IPS-20b (cell line): Measurements from ENCODE around the gene LAMA5.

Experiments
- H3K27ac ChIP-seq: one replicate; pipeline ENCODE4 v1.5.1; 2013; ENCODE audit warnings: low read length
- H3K27me3 ChIP-seq: 2 replicates; pipeline ENCODE4 v1.6.1; 2013; ENCODE audit warnings: mild to moderate bottlenecking, low read length, inconsistent platforms; ENCODE audit not compliant: insufficient read depth
- H3K36me3 ChIP-seq: 2 replicates; pipeline ENCODE4 v1.6.1; 2013; ENCODE audit warnings: low read depth, mild to moderate bottlenecking, inconsistent platforms, low read length, moderate library complexity; ENCODE audit not compliant: insufficient read depth
- H3K4me1 ChIP-seq: 2 replicates; pipeline ENCODE4 v1.6.1; 2013; ENCODE audit warnings: mild to moderate bottlenecking, control low read depth, inconsistent platforms, low read length, moderate library complexity; ENCODE audit not compliant: insufficient read depth
- H3K4me3 ChIP-seq: 2 replicates; pipeline ENCODE4 v1.5.1; 2013; ENCODE audit warnings: mild to moderate bottlenecking, low read length, inconsistent platforms
- H3K9ac ChIP-seq: 2 replicates; pipeline ENCODE4 v1.6.1; 2013; ENCODE audit warnings: low read depth, mild to moderate bottlenecking, inconsistent platforms, low read length, moderate library complexity
- H3K9me3 ChIP-seq: 2 replicates; pipeline ENCODE4 v1.6.1; 2013; ENCODE audit warnings: mild to moderate bottlenecking, low read depth, low read length, inconsistent platforms; ENCODE audit not compliant: insufficient read depth

LAMA5 gene

DNA sequence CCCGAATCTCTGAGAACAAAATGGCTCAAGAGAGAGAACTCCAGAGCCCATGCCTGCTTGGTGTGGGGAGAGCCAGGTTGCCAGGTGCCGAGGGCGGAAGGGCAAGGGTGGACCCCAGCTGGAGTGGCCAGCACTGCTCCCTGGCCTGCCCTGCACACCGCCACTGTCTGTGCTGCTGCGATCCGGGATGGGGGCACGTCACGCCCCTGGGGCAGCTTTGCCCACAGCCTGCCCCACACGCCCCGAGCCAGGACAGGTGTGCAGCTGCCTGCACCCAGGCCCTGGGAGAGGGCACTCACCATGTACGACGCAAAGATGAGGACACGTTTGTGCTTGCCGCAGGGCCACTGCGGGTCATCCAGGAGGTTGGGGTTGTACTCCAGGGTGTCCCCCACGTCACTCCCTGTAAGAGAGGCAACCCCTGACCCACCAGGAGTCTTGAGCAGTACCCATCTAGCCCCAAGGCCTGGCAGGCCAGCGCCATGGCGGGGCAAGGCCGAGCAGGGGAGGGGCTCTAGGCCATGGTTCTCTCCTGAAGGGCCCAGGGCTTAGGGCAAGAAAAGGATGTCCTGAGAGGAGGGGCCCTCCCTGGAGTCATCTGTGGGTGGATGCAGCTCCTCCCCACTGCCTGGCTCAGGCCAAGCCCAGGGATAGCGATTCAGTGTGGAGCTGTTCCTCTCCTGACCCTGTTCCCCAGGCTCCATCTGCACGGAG, 25.7 kb upstream of the LAMA5 start:
- no peaks in the 10 kb centered on the region for H3K27me3 ChIP-seq
- no peak overlapping the region for H3K4me3 ChIP-seq
- H3K27ac ChIP-seq: no peak overlapping the region
- no peaks in the 10 kb centered on the region; the same call in 1 of the 2 replicates for H3K4me1 ChIP-seq
- no peak overlapping the region for H3K9ac ChIP-seq
- peaks cover 26% of the 10 kb centered on the region for H3K36me3 ChIP-seq
- no peaks in the 10 kb centered on the region for H3K9me3 ChIP-seq

DNA sequence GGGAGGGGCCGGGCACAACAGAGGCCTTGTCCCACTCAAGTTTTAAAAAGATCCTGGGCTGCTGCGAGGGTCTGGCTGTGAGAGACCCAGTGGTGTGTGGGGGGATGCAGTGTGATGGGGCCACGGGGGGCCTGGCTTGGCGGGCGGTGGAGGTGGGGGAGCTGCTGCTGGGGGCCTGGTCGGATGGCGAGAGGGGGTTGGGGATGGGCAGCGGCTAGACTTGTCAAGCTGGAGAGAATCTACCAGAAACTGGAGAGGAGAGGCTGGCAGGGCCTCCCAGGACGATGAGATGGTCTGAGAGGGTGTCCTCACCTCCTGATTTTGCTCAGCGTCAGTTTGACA, 24.9 kb upstream of the LAMA5 start:
- Histone ChIP-seq H3K27ac (no peak overlapping the region), H3K4me3 (no peak overlapping the region), H3K9me3 (no peaks in the 10 kb centered on the region), H3K36me3 (peaks cover 32% of the 10 kb centered on the region), H3K9ac (no peak overlapping the region), H3K27me3 (no peaks in the 10 kb centered on the region), H3K4me1 (no peaks in the 10 kb centered on the region; the same call in 1 of the 2 replicates)

DNA sequence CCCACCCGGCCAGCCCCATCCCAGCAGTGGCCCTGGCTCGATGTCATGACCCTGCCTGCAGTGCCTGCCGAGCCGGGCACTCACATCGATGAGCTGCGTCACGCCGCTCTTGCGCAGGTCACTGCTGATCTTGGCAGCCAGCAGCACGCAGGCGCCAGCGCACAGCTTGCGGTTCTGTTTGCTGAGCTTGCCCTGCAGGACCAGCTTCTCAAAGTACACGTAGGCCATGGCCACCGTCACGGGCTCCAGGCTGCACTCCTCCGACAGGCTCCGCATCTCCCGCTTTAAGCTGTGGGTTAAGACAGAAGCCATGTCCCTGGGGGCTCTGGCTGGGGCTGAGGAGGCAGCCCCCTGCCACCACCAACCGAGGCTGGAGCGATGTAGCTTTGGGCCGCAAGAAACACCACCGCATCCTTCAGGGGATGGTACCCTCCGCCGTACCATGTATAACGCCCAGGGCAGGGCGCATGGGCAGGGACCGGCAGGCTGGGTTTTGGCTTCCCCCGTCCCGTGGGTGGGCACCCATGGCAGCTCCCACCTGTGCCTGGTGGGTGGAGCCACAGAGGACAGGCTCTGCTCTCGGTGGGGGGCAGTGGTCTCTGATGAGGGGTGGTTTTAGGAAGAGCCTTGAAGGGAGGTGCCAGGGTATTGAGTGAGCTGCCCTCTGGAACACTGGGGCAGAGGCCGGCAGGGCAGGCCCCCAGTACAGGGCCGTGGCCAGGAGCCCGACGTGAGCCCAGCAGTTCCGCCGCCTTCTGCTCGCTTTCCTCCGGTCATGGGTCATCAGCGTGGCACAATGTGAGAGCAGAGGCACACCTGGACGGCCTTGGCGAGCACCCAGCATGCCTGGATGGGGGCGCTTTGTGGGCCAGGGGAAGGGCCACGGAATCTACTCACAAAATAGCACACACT, 24.3 kb upstream of the LAMA5 start:
- no peak overlapping the region for H3K4me3 ChIP-seq
- H3K4me1 ChIP-seq: no peaks in the 10 kb centered on the region; the same call in 1 of the 2 replicates
- no peaks in the 10 kb centered on the region for H3K9me3 ChIP-seq
- H3K27ac ChIP-seq: no peak overlapping the region
- H3K27me3 ChIP-seq: no peaks in the 10 kb centered on the region
- H3K9ac ChIP-seq: no peak overlapping the region
- peaks cover 32% of the 10 kb centered on the region for H3K36me3 ChIP-seq

DNA sequence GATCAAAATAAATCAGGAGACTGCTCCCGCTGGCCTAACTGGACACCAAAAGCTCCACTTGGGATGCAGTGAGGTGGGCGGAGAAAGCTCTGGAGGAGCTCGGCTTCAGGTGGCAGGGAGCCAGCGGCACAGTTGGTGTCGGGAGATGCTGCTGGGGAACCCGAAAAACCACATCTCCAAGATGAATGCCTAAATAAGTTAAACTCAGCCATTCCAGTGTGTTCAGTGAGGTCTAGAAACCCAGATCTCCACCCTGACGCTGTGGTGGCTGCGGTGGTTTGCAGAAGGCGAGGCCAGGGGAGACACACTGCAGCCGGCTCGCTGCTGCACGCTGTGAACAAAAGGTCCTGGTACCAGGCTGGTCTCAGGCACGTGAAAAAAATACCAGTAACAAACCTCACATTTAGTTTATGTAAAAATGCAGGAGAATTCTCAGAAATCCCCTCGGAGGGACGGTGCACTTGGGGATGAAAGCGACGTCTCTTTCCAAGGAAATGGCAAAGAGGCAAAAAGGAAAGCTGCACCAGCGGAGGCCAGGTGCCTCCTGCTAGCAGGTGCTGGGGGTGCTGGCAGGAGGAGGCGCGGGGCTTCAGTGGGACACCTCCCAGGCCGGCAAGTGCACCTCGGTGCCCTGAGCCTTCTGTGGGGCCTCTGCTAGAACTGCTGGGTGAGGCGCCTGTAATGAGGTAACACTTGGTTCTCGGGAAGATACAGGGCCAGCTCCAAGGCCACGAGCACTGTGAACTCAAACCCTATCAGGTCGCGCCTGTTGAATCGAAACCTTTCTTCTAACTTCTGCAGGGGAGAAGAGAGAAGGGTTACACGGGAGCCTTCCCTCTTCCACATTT, 23.4 kb upstream of the LAMA5 start:
- no peak overlapping the region for H3K27ac ChIP-seq

DNA sequence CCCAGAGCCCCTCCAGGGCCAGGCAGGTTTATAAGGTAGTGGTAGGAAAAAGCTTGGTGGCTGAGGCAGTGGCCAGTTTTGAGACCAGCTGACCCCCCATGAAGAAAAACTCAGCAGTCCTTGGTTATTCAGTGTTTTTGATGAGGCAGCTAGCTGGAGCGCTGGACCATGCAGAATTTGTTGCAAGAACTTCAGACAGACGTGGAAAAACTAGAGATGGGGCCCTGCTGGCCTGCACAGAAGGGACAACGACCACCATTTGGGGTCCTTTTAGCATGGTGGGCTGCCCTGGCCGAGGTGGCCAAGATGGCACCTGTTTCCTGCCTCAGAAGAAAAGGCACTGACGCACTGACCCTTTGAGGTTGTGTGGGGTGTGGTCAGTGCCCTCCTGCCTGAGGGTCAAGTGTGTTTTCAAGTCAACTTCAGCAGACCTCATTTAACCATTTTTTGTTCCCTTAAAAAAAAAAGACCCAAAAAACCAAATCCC, 22.5 kb upstream of the LAMA5 start:
- H3K9me3 ChIP-seq: no peaks in the 10 kb centered on the region
- no peaks in the 10 kb centered on the region; the same call in 1 of the 2 replicates for H3K4me1 ChIP-seq
- no peaks in the 10 kb centered on the region for H3K27me3 ChIP-seq
- peaks cover 32% of the 10 kb centered on the region for H3K36me3 ChIP-seq
- no peak overlapping the region for H3K9ac ChIP-seq
- H3K27ac ChIP-seq: no peak overlapping the region
- H3K4me3 ChIP-seq: no peak overlapping the region

More for the DNA sequence above, 23.4 kb upstream of the LAMA5 start:
- Histone ChIP-seq H3K4me1 (no peaks in the 10 kb centered on the region; the same call in 1 of the 2 replicates), H3K9me3 (no peaks in the 10 kb centered on the region), H3K36me3 (peaks cover 32% of the 10 kb centered on the region), H3K4me3 (no peak overlapping the region), H3K9ac (no peak overlapping the region), H3K27me3 (no peaks in the 10 kb centered on the region)

DNA sequence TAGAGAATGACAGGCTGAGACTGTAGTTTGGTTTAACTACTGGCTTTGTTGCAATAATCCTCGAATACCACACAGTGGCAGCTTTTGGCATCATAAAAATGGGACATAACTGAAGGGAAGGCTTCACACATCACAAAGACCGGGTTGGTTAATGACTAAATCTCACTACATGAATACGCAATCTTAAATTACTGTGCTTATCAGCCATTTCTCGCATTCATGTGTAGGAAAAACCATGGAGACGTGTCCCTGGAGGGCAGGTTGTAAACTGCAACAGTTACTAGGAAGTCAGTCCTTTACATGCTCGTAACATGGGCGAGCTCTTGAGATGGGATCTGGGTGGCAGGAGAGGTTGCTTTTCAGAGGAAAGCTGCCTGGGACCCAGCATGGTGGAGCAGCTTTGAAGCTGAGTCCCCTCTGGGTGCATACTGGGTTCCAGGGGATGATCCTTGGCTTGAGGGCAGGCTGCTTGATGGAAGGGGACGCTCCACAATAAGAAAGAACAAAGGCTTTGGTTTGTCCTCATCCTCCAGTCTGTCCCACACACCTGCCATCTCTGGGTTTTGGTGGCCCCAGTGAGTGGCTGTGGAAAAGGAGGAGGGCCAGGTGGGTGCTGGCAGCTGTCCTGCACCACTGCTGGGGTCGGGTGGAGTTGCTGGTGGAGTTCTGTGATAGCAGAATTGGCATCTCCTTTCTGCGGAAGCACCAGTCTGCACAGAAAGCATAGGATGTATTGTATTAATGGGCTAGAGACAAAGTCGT, 21.9 kb upstream of the LAMA5 start:
- Histone ChIP-seq H3K27ac (peak overlapping the region; percentile 18), H3K27me3 (no peaks in the 10 kb centered on the region), H3K9me3 (no peaks in the 10 kb centered on the region), H3K9ac (0 out of 2 replicates have a peak overlapping the region, but pooled peaks have one; percentile 100), H3K4me1 (no peaks in the 10 kb centered on the region; the same call in 1 of the 2 replicates), H3K4me3 (no peak overlapping the region; the same call in 1 of the 2 replicates), H3K36me3 (peaks cover 32% of the 10 kb centered on the region)

DNA sequence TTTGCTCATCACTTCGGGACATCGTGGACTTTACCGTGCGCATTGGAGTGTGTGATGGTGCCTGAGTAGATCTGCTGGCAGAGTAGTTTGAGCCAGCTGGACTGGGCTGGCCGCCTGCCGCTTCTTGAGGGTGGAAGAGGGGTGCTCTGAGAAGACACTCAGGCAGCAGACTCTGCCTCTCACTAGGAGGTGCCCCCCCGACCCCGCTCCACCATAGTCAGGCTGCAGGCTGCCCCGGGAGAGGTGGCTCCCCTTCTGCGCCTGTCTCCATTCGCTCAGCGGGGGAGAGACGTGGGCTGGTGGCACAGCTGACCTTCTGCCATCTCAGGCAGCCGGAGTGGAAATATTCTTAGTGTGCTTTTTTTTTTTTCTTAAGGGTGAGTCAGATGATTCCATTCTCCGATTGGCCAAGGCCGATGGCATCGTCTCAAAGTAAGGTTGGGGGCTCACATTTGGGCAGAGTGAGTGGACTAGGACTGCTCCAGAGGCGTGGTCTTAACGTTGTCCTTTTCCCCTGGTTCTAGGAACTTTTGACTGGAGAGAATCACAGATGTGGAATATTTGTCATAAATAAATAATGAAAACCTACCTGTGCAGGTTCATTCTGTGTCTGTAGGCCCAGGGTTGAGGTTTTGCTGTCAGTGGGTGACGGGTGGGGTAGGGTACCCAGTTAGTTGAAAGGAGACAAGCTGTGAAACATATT, 21.0 kb upstream of the LAMA5 start:
- Histone ChIP-seq H3K9ac (peak overlapping the region; percentile 100), H3K27ac (peak overlapping the region; percentile 86), H3K4me1 (no peaks in the 10 kb centered on the region; the same call in 1 of the 2 replicates), H3K27me3 (no peaks in the 10 kb centered on the region), H3K9me3 (no peaks in the 10 kb centered on the region), H3K4me3 (peak overlapping the region; percentile 100), H3K36me3 (peaks cover 32% of the 10 kb centered on the region)

DNA sequence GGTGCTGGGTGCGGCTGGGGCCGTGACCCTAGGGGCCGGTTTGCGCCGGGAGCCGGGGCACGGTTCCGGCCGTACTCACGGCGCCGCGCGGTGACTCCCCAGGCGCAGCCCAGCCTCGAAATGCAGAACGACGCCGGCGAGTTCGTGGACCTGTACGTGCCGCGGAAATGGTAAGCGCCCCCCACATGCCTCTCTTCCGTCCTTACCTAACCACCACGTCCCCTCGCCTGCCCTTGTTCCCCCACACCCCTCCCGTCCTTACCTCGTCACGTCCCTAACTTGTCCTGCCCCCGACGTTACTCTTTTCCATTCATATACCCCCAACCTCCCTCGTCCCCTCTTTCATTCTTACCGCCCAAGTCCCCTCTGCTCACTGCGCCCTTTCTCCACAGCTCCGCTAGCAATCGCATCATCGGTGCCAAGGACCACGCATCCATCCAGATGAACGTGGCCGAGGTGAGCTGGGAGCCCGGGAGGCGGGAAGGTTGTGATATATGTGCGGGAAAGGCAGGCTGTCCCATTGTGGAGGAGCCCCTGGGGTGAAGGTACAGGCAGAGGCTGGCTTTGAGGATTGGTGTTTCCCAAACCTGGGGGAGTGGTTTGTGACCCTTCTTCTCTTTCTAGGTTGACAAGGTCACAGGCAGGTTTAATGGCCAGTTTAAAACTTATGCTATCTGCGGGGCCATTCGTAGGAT, 20.3 kb upstream of the LAMA5 start:
- Histone ChIP-seq H3K4me1 (no peaks in the 10 kb centered on the region; the same call in 1 of the 2 replicates), H3K36me3 (peaks cover 32% of the 10 kb centered on the region), H3K9ac (peak overlapping the region; percentile 100), H3K9me3 (no peaks in the 10 kb centered on the region), H3K27me3 (no peaks in the 10 kb centered on the region), H3K4me3 (peak overlapping the region; percentile 100), H3K27ac (peak overlapping the region; percentile 86)

DNA sequence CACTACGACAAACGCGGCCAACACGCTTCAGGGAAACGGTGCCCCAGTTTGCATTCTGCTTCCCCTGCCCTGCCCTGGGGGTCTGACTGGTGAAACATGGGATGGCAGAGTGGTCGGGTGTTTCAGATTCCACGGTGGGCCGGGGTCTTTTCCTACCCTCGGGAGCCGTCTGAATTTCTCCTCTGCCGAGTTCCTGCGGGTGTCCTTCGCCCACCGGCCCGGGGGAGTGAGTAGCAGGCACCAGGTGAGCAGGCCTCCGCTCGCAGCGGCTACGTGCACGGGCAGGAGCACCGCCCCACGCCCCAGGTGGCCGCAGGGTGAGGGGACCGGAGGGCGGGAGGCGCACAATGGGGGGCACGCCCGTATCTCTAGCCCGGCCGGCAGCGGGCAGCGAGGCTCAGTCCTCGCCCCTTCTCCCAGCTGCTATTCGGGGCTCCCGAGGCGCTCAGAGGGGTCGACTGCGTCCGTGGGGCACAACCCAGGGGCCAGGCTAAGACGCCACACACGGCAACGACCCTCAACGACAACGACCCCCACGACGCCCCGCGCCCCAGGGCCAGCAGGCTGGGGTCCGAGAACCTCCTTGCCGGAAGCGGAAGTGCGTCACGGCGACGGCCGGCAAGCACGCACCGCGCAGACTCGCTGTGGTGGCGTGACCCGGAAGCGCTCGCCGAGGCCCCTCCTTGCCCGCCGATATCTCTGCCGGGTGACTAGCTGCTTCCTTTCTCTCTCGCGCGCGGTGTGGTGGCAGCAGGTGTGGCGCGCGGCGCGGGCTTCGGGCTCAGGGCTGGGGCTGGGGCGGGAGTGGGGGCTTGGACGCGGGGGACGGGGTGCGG, 19.5 kb upstream of the LAMA5 start, which contains the start of gene RPS21:
Gene RPS21, plus strand, starts transcription at position 721 of the 836 bp plus-strand sequence. CDS start 236 bp downstream, outside the sequence.
- H3K4me1 ChIP-seq: no peaks in the 10 kb centered on the region; the same call in 1 of the 2 replicates
- H3K9me3 ChIP-seq: no peaks in the 10 kb centered on the region
- H3K27ac ChIP-seq: peak within 1 kb of the TSS; percentile 97
- H3K4me3 ChIP-seq: peak within 1 kb of the TSS; percentile 100
- peaks cover 40% of the 10 kb centered on the region for H3K36me3 ChIP-seq
- no peaks in the 10 kb centered on the region for H3K27me3 ChIP-seq
- peak within 1 kb of the TSS; percentile 100 for H3K9ac ChIP-seq
